K562 (cell line): ENCODE data around the gene CLDN20. TPM values are rescaled to one million over a fixed set of nuclear protein-coding genes. Genes with fewer than 3 reads are reported as not detected.

Experiments used
- ATAC-seq: fragments of 200-7000 bp; cut with Tn5 transposase; 3 replicates; pipeline ENCODE4 v1.9.1; 2020; ENCODE audit warnings: moderate library complexity
- BruUV-seq: library from RNA; stranded (reverse); fragments of 400-500 nt; replicated peaks from 2 replicates; lab custom pipeline; 2021; lab: Mats Ljungman, UMichigan
- CTCF ChIA-PET: fragments of 300-600 bp; formaldehyde crosslinking; extraction: SDS; loops from one replicate; lab custom pipeline; 2021; ENCODE audit warnings: low intra/inter-chr PET ratio; lab: Yijun Ruan, JAX
- POLR2A ChIA-PET: fragments of 300-600, 350-650 bp; sonication (Branson Sonifier 250); formaldehyde crosslinking; extraction: SDS; loops from one replicate; lab custom pipeline; 2021; ENCODE audit warnings: antibody characterized with exemption, inconsistent platforms; lab: Yijun Ruan, JAX
- DNase-seq, 4 experiments: peaks; one replicate each; pipeline versions ENCODE4 v3.0.0 to v3.0.0-alpha.2; 2011 to 2018; ENCODE audit warnings: low spot score in 3 of 4, mixed read lengths in 3 of 4; ENCODE audit errors: extremely low read depth in 1 of 4
- FAIRE-seq: peaks from 2 replicates; lab custom pipeline; 2011; peaks lifted over from hg19 to GRCh38; lab: Jason Lieb, UNC
- H2AFZ ChIP-seq: 2 replicates; pipeline ENCODE4 v1.6.0; 2011; ENCODE audit warnings: low read depth, low read length, control low read depth, inconsistent platforms
- H3K27ac ChIP-seq: fragments of 200-600 bp; 3 replicates; pipeline ENCODE4 v1.8.0; 2011; ENCODE audit warnings: low read depth, mild to moderate bottlenecking, control low read depth, inconsistent platforms, low read length, moderate library complexity, mixed read lengths; ENCODE audit errors: extremely low read depth
- H3K27me3 ChIP-seq, 2 experiments: fragments of 300-600 bp in 1 of 2; 2 replicates in 1 of 2; 3 replicates in 1 of 2; pipeline versions ENCODE4 v1.6.0 to v1.8.0; 2011; ENCODE audit warnings: inconsistent platforms in 2 of 2, low read length in 2 of 2, mild to moderate bottlenecking in 1 of 2, mixed read lengths in 1 of 2, moderate library complexity in 1 of 2; ENCODE audit not compliant: control insufficient read depth in 2 of 2, insufficient read depth in 2 of 2
- H3K36me3 ChIP-seq: fragments of 300-600 bp; 3 replicates; pipeline ENCODE4 v1.8.0; 2011; ENCODE audit warnings: mild to moderate bottlenecking, low read length, inconsistent platforms; ENCODE audit not compliant: control insufficient read depth, insufficient read depth
- H3K4me1 ChIP-seq, 2 experiments: fragments of 200-600 bp in 1 of 2; replicated peaks in 1 of 2; 2 replicates in 1 of 2; 3 replicates in 1 of 2; pipeline versions ENCODE4 v1.5.1 to v1.8.0; 2011; ENCODE audit warnings: inconsistent platforms in 2 of 2, low read length in 2 of 2, mild to moderate bottlenecking in 1 of 2, mixed read lengths in 1 of 2, moderate library complexity in 1 of 2; ENCODE audit not compliant: control insufficient read depth in 2 of 2, insufficient read depth in 2 of 2
- H3K4me2 ChIP-seq: 2 replicates; pipeline ENCODE4 v1.6.1; 2011; ENCODE audit warnings: low read length, control low read depth, inconsistent platforms, mixed read lengths; ENCODE audit not compliant: insufficient read depth
- H3K4me3 ChIP-seq: fragments of 200-600 bp; sonication (generic), shearing (Covaris generic); 2 replicates; pipeline ENCODE4 v1.5.1; 2016; ENCODE audit warnings: control low read depth, inconsistent platforms
- H3K79me2 ChIP-seq: fragments of 200-600 bp; 3 replicates; pipeline ENCODE4 v1.8.0; 2011; ENCODE audit warnings: low read length, inconsistent platforms; ENCODE audit not compliant: control insufficient read depth, insufficient read depth
- H3K9ac ChIP-seq, 2 experiments: 2 replicates each; pipeline versions ENCODE4 v1.6.0 to v1.6.1; 2011; ENCODE audit warnings: low read depth in 2 of 2, low read length in 2 of 2, control low read depth in 1 of 2, inconsistent platforms in 1 of 2, mild to moderate bottlenecking in 1 of 2, mixed read lengths in 1 of 2; ENCODE audit not compliant: insufficient read depth in 1 of 2
- H3K9me1 ChIP-seq: one replicate; pipeline ENCODE4 v1.6.0; 2011; ENCODE audit warnings: inconsistent platforms, mild to moderate bottlenecking, low read length, moderate library complexity; ENCODE audit not compliant: control insufficient read depth, insufficient read depth
- H3K9me3 ChIP-seq: replicated peaks from 2 replicates; pipeline ENCODE4 v1.5.1; 2011; ENCODE audit warnings: low read depth, low read length, inconsistent platforms; ENCODE audit not compliant: control insufficient read depth, insufficient read depth
- H4K20me1 ChIP-seq: replicated peaks from 2 replicates; pipeline ENCODE4 v1.6.1; 2011; ENCODE audit warnings: low read length, inconsistent platforms, mixed read lengths; ENCODE audit not compliant: control insufficient read depth, insufficient read depth
- BCOR ChIP-seq: fragments of 450-650 bp; IDR thresholded peaks from 2 replicates; pipeline ENCODE4 v1.6.1; 2016
- E2F8 ChIP-seq: fragments of 450-650 bp; IDR thresholded peaks from 2 replicates; pipeline ENCODE4 v1.7.1; 2018; ENCODE audit warnings: mild to moderate bottlenecking, low read depth; ENCODE audit not compliant: partially characterized antibody
- GABPA ChIP-seq: fragments of 200-800 bp; sonication (Bioruptor generic); conservative IDR thresholded peaks from 2 replicates; pipeline ENCODE4 v1.6.1; 2016; ENCODE audit warnings: low read depth, missing genetic modification characterization, missing compliant biosample characterization
- GTF2A2 ChIP-seq: IDR thresholded peaks from 2 replicates; pipeline ENCODE4 v1.6.1; 2016; ENCODE audit warnings: mild to moderate bottlenecking, missing genetic modification characterization, missing compliant biosample characterization
- HES1 ChIP-seq: fragments of 450-650 bp; IDR thresholded peaks from 2 replicates; pipeline ENCODE4 v1.6.1; 2016; ENCODE audit warnings: low read depth, mild to moderate bottlenecking, moderate library complexity
- MTA2 ChIP-seq: fragments of 450-650 bp; IDR thresholded peaks from 2 replicates; pipeline ENCODE4 v1.6.1; 2016; ENCODE audit warnings: low read depth
- NCOA2 ChIP-seq, 2 experiments: fragments of 450-650 bp; IDR thresholded peaks; 2 replicates each; pipeline ENCODE4 v1.6.1; 2018; ENCODE audit warnings: mild to moderate bottlenecking in 2 of 2, moderate library complexity in 1 of 2; ENCODE audit not compliant: partially characterized antibody in 2 of 2
- RHOXF2B ChIP-seq: fragments of 250-450 bp; sonication (Bioruptor Pico); conservative IDR thresholded peaks from 2 replicates; pipeline ENCODE4 v1.5.1; 2021
- SMAD1 ChIP-seq: fragments of 150-350 bp; IDR thresholded peaks from 2 replicates; pipeline ENCODE4 v1.6.1; 2014; ENCODE audit warnings: low read length, low read depth; ENCODE audit not compliant: partially characterized antibody
- TCF15 ChIP-seq: fragments of 250-450 bp; sonication (Bioruptor Pico); IDR thresholded peaks from 2 replicates; pipeline ENCODE4 v1.8.0; 2022; ENCODE audit warnings: moderate library complexity, mild to moderate bottlenecking, inconsistent platforms
- TRIM28 ChIP-seq: fragments of 450-650 bp; IDR thresholded peaks from 2 replicates; pipeline ENCODE4 v1.6.1; 2017
- ZNF347 ChIP-seq: fragments of 450-650 bp; formaldehyde crosslinking; IDR thresholded peaks from 2 replicates; pipeline ENCODE4 v1.4.0; 2020; ENCODE audit warnings: low read depth, mild to moderate bottlenecking, moderate library complexity
- WGBS: fragments of 100-300 bp; shearing (Covaris generic); methylation state at CpG from one replicate; pipeline ENCODE4 v1.1.6; 2016; ENCODE audit warnings: low coverage, mixed read lengths; ENCODE audit not compliant: insufficient coverage; ENCODE audit errors: missing lambda C conversion rate; 5-methylcytosine and 5-hydroxymethylcytosine counted together
- in situ Hi-C: fragments of 300-500 bp; cut with MboI; formaldehyde crosslinking; loops from 4 replicates; pipeline ENCODE4 v1.15.0; 2018; ENCODE audit warnings: inconsistent platforms, mixed read lengths
- intact Hi-C: fragments of 100-400 bp; cut with micrococcal nuclease; formaldehyde crosslinking; loops from 2 replicates; pipeline ENCODE4 v1.14.2; 2022
- polyA plus RNA-seq, 8 experiments: library from polyadenylated mRNA; depleted of rRNA in 4 of 8; stranded (reverse) in 5 of 8; unstranded in 3 of 8; fragments of >200 nt; fragmentation: Nextera tagmentation in 2 of 8; fragmentation: Illumina TruSeq in 1 of 8; extraction: Ambion mirVana in 2 of 8; extraction: Trizol in 1 of 8; gene quantifications; 2 replicates each; pipeline versions ENCODE4 v1.2.1 to v1.2.3, GENCODE V29; 2011 to 2014; ENCODE audit warnings: inconsistent platforms in 1 of 8, missing spikeins in 1 of 8
- total RNA-seq, 7 experiments: library from RNA; depleted of rRNA in 6 of 7; stranded (reverse); fragments of >200 nt in 6 of 7; fragmentation: Illumina TruSeq in 2 of 7; extraction: Trizol in 2 of 7; gene quantifications; 2 replicates each; pipeline versions ENCODE4 v1.2.1 to v1.2.3, GENCODE V29; 2011 to 2021; ENCODE audit warnings: low replicate concordance in 1 of 7
- TF ChIP-seq, protein P1 (sequence below): fragments of 450-650 bp; formaldehyde crosslinking; IDR thresholded peaks from 2 replicates; pipeline ENCODE4 v1.4.0; 2020; ENCODE audit warnings: mild to moderate bottlenecking, moderate library complexity
- TF ChIP-seq, protein P2 (sequence below), 2 experiments: fragments of 450-650 bp in 1 of 2; sonication (generic) in 1 of 2; formaldehyde crosslinking; conservative IDR thresholded peaks; 2 replicates each; pipeline versions ENCODE4 v1.4.0 to v1.8.1; 2020 to 2022; ENCODE audit warnings: mild to moderate bottlenecking in 1 of 2, missing genetic modification reagents in 1 of 2
- TF ChIP-seq, protein P3 (sequence below), 3 experiments: fragments of 200-800 bp in 1 of 3; sonication (Bioruptor generic) in 1 of 3; sonication (generic) in 1 of 3; formaldehyde crosslinking in 1 of 3; IDR thresholded peaks; 2 replicates each; pipeline versions ENCODE4 v1.6.1 to v1.8.0; 2016 to 2022; ENCODE audit warnings: mild to moderate bottlenecking in 2 of 3, missing compliant biosample characterization in 2 of 3, missing genetic modification characterization in 2 of 3, missing genetic modification reagents in 1 of 3

CLDN20 gene
- total and polyA plus RNA-seq, 9 of the 15 experiments (the other 6 are each of a cell fraction or from before 2014, with no cell fraction given) = not detected

GRCh38 chr6:155278319-155279049 lies 14.7 kb downstream of the CLDN20 start:
- no peaks in the 10 kb centered on the region for H4K20me1 ChIP-seq
- no peak overlapping the region for H3K4me2 ChIP-seq
- no peaks in the 10 kb centered on the region for H3K27me3 ChIP-seq
- no TSS peak for BruUV-seq
- CTCF ChIA-PET = no interaction called here
- H3K9ac ChIP-seq = no peak overlapping the region
- POLR2A ChIA-PET = no interaction called here
- H2AFZ ChIP-seq = no peak overlapping the region
- no peaks in the 10 kb centered on the region for H3K9me1 ChIP-seq
- in situ Hi-C loops = no loop called here
- 90% methylated on average over 5 of the region's 5 CpGs for WGBS
- no peak overlapping the region for H3K4me3 ChIP-seq
- FAIRE-seq (no peak), DNase-seq (no peak)
- no peaks in the 10 kb centered on the region for H3K9me3 ChIP-seq
- peaks cover 78% of the 10 kb centered on the region for H3K36me3 ChIP-seq
- no peak for TF ChIP-seq E2F8
- TF ChIP-seq, protein P1, sequence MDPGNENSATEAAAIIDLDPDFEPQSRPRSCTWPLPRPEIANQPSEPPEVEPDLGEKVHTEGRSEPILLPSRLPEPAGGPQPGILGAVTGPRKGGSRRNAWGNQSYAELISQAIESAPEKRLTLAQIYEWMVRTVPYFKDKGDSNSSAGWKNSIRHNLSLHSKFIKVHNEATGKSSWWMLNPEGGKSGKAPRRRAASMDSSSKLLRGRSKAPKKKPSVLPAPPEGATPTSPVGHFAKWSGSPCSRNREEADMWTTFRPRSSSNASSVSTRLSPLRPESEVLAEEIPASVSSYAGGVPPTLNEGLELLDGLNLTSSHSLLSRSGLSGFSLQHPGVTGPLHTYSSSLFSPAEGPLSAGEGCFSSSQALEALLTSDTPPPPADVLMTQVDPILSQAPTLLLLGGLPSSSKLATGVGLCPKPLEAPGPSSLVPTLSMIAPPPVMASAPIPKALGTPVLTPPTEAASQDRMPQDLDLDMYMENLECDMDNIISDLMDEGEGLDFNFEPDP (CRISPR knock-in tag) = no peak
- TF ChIP-seq RHOXF2B (CRISPR knock-in tag) = no peak
- no peak for TF ChIP-seq HES1
- TF ChIP-seq BCOR = no peak
- TF ChIP-seq, protein P2, sequence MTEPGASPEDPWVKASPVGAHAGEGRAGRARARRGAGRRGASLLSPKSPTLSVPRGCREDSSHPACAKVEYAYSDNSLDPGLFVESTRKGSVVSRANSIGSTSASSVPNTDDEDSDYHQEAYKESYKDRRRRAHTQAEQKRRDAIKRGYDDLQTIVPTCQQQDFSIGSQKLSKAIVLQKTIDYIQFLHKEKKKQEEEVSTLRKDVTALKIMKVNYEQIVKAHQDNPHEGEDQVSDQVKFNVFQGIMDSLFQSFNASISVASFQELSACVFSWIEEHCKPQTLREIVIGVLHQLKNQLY (CRISPR knock-in tag; conservative IDR thresholded peaks at IDR 0.05) = no peak
- TF ChIP-seq GTF2A2 (tag) = no peak
- TF ChIP-seq TCF15 = no peak
- TF ChIP-seq, protein P3, sequence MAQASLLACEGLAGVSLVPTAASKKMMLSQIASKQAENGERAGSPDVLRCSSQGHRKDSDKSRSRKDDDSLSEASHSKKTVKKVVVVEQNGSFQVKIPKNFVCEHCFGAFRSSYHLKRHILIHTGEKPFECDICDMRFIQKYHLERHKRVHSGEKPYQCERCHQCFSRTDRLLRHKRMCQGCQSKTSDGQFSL (CRISPR knock-in tag; IDR thresholded peaks at IDR 0.05) = no peak
- TF ChIP-seq, protein P3 (tag; IDR thresholded peaks at IDR 0.05) = no peak
- no peak for TF ChIP-seq NCOA2 (IDR thresholded peaks at IDR 0.05; ENCODE audit: partially characterized antibody in 2 of 2)
- no peak for TF ChIP-seq TRIM28
- TF ChIP-seq ZNF347 (CRISPR knock-in tag) = no peak
- TF ChIP-seq SMAD1 = no peak
- no peak for TF ChIP-seq MTA2
- no peak for TF ChIP-seq GABPA (tag)
- TF ChIP-seq, all 486 proteins: peak for 0
- Histone ChIP-seq H3K4me1 (peaks cover 0 to 3% of the 10 kb centered on the region in 2 experiments; a peak in 2 of 5 replicates), H3K27ac (no peak overlapping the region), H3K79me2 (no peaks in the 10 kb centered on the region)
- ATAC-seq = no peak
- intact Hi-C loops = no loop called here
